SKM-1 (cell line): ENCODE measurements around the gene KCNK7.

Source experiments
- DNase-seq: peaks from one replicate; lab custom pipeline; 2025; ENCODE audit not compliant: unreplicated experiment; lab: John Stamatoyannopoulos, UW

Gene KCNK7

GRCh38 chr11:65558930-65559509, 36.6 kb downstream of the KCNK7 start:
- no peak for DNase-seq

GRCh38 chr11:65558002-65558929, 37.3 kb downstream of the KCNK7 start, which contains the start of gene LTBP3:
Gene LTBP3 (minus strand): TSS chr11:65558359. CDS start chr11:65557959, 400 bp downstream.
- no peak for DNase-seq

GRCh38 chr11:65557280-65558001, 38.2 kb downstream of the KCNK7 start:
- DNase-seq = no peak

GRCh38 chr11:65556470-65557279, 38.9 kb downstream of the KCNK7 start:
- DNase-seq = no peak

- DNase-seq = no peak
Observed at GRCh38 chr11:65555693-65556231, 39.8 kb downstream of the KCNK7 start.

GRCh38 chr11:65554842-65555430, 40.7 kb downstream of the KCNK7 start:
- DNase-seq = no peak

- DNase-seq = no peak
Observed at GRCh38 chr11:65554057-65554818, 41.4 kb downstream of the KCNK7 start.

GRCh38 chr11:65553301-65554001, 42.1 kb downstream of the KCNK7 start:
- no peak for DNase-seq

- DNase-seq = no peak
Observed at GRCh38 chr11:65552388-65552951, 43.1 kb downstream of the KCNK7 start.

- no peak for DNase-seq
Observed at GRCh38 chr11:65551572-65552387, 43.8 kb downstream of the KCNK7 start.

GRCh38 chr11:65549096-65549495, 46.5 kb downstream of the KCNK7 start:
- DNase-seq = no peak

- DNase-seq = no peak
Observed at GRCh38 chr11:65548395-65548794, 47.2 kb downstream of the KCNK7 start.

GRCh38 chr11:65547446-65548125, 48.0 kb downstream of the KCNK7 start:
- no peak for DNase-seq

- DNase-seq = peak; percentile 27
Observed at GRCh38 chr11:65546217-65546958, 49.2 kb downstream of the KCNK7 start.

- DNase-seq = no peak
Observed at GRCh38 chr11:65545853-65546216, 49.8 kb downstream of the KCNK7 start.
